NB4 (cell line): Measurements from ENCODE around the gene DOCK4.

Source experiments
- DNase-seq: peaks from one replicate; pipeline ENCODE4 v3.0.0; 2010; ENCODE audit warnings: low read depth
- H3K4me3 ChIP-seq: one replicate; pipeline ENCODE4 v1.5.1; 2011; ENCODE audit warnings: mild to moderate bottlenecking, low read depth, low read length, moderate library complexity
- MYC ChIP-seq: IDR thresholded peaks from 2 replicates; pipeline ENCODE4 v1.6.1; 2011; ENCODE audit warnings: low read depth, low read length
- POLR2A ChIP-seq: IDR thresholded peaks from 2 replicates; pipeline ENCODE4 v1.6.1; 2011; ENCODE audit warnings: mild to moderate bottlenecking; ENCODE audit not compliant: insufficient read length; ENCODE audit errors: extremely low read depth
- TF ChIP-seq, protein P1 (sequence below): IDR thresholded peaks from one replicate; pipeline ENCODE4 v1.5.1; 2012; ENCODE audit warnings: low read depth, low read length
- TF ChIP-seq, protein P2 (sequence below): IDR thresholded peaks from 2 replicates; pipeline ENCODE4 v1.6.1; 2011; ENCODE audit warnings: low read depth, low read length

Gene DOCK4

GRCh38 chr7:112113913-112114575 lies 92.2 kb downstream of the DOCK4 start:
- TF ChIP-seq, protein P1, sequence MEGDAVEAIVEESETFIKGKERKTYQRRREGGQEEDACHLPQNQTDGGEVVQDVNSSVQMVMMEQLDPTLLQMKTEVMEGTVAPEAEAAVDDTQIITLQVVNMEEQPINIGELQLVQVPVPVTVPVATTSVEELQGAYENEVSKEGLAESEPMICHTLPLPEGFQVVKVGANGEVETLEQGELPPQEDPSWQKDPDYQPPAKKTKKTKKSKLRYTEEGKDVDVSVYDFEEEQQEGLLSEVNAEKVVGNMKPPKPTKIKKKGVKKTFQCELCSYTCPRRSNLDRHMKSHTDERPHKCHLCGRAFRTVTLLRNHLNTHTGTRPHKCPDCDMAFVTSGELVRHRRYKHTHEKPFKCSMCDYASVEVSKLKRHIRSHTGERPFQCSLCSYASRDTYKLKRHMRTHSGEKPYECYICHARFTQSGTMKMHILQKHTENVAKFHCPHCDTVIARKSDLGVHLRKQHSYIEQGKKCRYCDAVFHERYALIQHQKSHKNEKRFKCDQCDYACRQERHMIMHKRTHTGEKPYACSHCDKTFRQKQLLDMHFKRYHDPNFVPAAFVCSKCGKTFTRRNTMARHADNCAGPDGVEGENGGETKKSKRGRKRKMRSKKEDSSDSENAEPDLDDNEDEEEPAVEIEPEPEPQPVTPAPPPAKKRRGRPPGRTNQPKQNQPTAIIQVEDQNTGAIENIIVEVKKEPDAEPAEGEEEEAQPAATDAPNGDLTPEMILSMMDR = no peak
- TF ChIP-seq POLR2A = no peak
- TF ChIP-seq, protein P2, sequence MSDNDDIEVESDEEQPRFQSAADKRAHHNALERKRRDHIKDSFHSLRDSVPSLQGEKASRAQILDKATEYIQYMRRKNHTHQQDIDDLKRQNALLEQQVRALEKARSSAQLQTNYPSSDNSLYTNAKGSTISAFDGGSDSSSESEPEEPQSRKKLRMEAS = no peak
- no peak for TF ChIP-seq MYC
- no peak overlapping the region for H3K4me3 ChIP-seq
- DNase-seq = no peak

DNA sequence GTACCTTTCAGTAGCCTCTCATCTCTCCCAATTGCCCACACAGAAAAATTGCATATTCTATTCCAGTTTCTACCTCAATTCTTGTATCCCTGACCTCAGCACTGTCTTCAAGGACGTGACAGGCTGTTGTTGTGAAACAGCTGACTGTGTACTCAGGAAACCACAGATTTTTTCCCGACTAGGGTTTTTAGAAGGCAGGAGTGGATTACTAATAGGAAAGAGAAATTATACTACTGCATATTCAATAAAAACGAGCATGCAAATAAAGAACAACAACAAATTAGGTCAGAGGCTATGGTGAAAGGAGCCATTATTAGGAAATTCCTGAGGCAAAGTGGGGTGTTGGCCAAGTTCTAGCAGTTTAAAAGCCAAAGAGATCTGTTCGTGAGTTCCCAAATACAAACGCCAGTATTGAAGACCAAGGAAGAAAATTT lies 93.4 kb downstream of the DOCK4 start:
- TF ChIP-seq MYC (no peak), POLR2A (no peak)
- TF ChIP-seq, protein P2 = no peak
- TF ChIP-seq, protein P1 = no peak
- DNase-seq = peak; percentile 9
- H3K4me3 ChIP-seq = no peak overlapping the region

DNA sequence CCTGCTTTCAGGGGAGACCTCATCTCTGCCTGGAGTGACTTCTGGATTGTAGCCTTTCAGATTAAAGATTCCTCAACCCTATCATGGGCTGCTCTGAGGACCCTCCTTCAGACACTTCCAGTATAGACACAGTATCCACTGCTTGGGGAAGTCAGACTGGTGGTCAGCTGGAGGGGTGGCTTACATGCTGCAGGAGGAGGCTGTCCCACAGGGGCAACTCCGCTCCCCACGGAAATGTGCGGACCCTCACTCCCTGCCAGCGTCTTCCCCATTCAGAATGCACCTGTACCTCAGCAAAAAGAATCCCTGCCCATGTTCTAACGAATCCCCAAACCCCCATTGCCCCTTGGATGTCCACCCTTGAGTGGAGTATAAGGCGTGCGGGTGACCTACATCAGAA lies 95.5 kb downstream of the DOCK4 start:
- DNase-seq = no peak
- TF ChIP-seq MYC = no peak
- TF ChIP-seq, protein P2 = no peak
- TF ChIP-seq, protein P1 = no peak
- no peak for TF ChIP-seq POLR2A
- H3K4me3 ChIP-seq = no peak overlapping the region

DNA sequence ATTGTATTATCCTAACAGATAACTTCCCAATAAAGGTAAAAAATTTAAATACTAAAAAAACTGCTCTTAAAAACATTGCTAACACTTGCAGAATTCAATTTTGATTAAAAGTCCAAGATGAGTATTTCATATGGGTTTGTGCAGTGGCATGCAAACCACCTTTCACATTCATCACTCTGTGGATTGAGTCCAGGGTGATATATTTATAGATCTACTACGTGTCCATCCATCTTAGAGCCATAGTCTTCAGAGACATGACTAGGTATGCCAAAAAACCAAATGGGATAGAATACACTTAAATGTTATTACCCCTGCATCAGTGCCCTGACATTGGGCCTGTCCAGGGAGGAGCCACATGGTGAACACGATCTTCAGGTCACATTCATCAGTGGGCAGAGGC lies 96.0 kb downstream of the DOCK4 start:
- no peak for DNase-seq
- TF ChIP-seq, protein P1 = no peak
- TF ChIP-seq, protein P2 = no peak
- TF ChIP-seq MYC (no peak), POLR2A (no peak)
- no peak overlapping the region for H3K4me3 ChIP-seq

DNA sequence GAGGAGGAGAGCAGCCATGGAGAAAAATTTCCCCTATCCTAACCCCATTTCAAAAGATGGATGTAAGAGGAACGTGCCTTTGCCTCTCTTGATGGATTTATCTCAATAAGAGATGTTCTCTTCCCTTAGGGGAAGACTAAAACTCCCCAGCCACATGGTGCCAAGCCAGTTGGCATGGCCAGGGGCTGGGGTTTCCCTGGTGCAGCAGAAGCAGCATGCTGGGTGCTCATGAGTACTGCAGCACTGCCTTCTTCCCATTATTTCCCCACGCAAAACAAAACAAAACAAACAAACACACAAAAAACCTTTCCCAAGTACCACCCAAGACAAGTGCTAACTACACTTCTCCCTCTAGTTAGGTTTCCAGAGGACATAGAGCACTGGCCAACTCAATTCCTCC lies 97.2 kb downstream of the DOCK4 start:
- DNase-seq = no peak
- TF ChIP-seq, protein P1 = no peak
- TF ChIP-seq, protein P2 = no peak
- TF ChIP-seq POLR2A (no peak), MYC (no peak)
- no peak overlapping the region for H3K4me3 ChIP-seq
